ACC112 (cell line): ENCODE measurements around the gene INTS2.
"Not testable (repeated sequence)": the region's sequence is repeated elsewhere in the genome, so short reads cannot be mapped to it uniquely, and the experiment has no call there.

ENCODE experiments used
- H2AFZ ChIP-seq: fragments of 200-600 bp; sonication (generic); one replicate; pipeline ENCODE4 v1.6.0; 2017; ENCODE audit warnings: antibody characterized with exemption, low read length; ENCODE audit not compliant: unreplicated experiment
- H3K27ac ChIP-seq: fragments of 200-600 bp; sonication (generic); 2 replicates; pipeline ENCODE4 v1.5.1; 2014; ENCODE audit warnings: low read depth, mild to moderate bottlenecking, antibody characterized with exemption, low read length, moderate library complexity
- H3K27me3 ChIP-seq: fragments of 200-600 bp; sonication (generic); 2 replicates; pipeline ENCODE4 v1.6.1; 2014; ENCODE audit warnings: mild to moderate bottlenecking, antibody characterized with exemption, low read length, moderate library complexity, mixed read lengths; ENCODE audit not compliant: insufficient read depth
- H3K36me3 ChIP-seq: fragments of 200-600 bp; sonication (generic); 2 replicates; pipeline ENCODE4 v1.6.1; 2016; ENCODE audit warnings: mild to moderate bottlenecking, antibody characterized with exemption, low read length, moderate library complexity, mixed read lengths; ENCODE audit not compliant: insufficient read depth
- H3K4me1 ChIP-seq: fragments of 200-600 bp; sonication (generic); one replicate; pipeline ENCODE4 v1.6.1; 2016; ENCODE audit warnings: low read length, mixed read lengths; ENCODE audit not compliant: insufficient read depth, unreplicated experiment, control insufficient read depth
- H3K4me3 ChIP-seq: fragments of 200-600 bp; sonication (generic); 2 replicates; pipeline ENCODE4 v1.5.1; 2014; ENCODE audit warnings: mild to moderate bottlenecking, low read depth, low read length
- H3K79me2 ChIP-seq: fragments of 200-600 bp; sonication (generic); one replicate; pipeline ENCODE4 v1.6.0; 2016; ENCODE audit warnings: low read length; ENCODE audit not compliant: control insufficient read depth, unreplicated experiment, insufficient read depth

Gene INTS2

GRCh38 chr17:61895391-61895790, 32.4 kb downstream of the INTS2 start:
- no peak overlapping the region for H3K27ac ChIP-seq
- no peak overlapping the region for H3K4me3 ChIP-seq
- no peaks in the 10 kb centered on the region for H3K79me2 ChIP-seq
- H2AFZ ChIP-seq = no peak overlapping the region
- no peaks in the 10 kb centered on the region for H3K4me1 ChIP-seq
- peaks cover 14% of the 10 kb centered on the region; the same call in 1 of the 2 replicates for H3K36me3 ChIP-seq
- no peaks in the 10 kb centered on the region for H3K27me3 ChIP-seq

GRCh38 chr17:61894310-61894709, 33.5 kb downstream of the INTS2 start:
- H3K4me3 ChIP-seq, H3K4me1 ChIP-seq, H3K36me3 ChIP-seq, H3K27me3 ChIP-seq, H3K79me2 ChIP-seq, H2AFZ ChIP-seq, H3K27ac ChIP-seq: not testable (repeated sequence)

GRCh38 chr17:61887733-61888132, 40.0 kb downstream of the INTS2 start:
- not testable (repeated sequence) for H3K4me3 ChIP-seq, H3K27ac ChIP-seq, H3K27me3 ChIP-seq, H3K4me1 ChIP-seq, H3K79me2 ChIP-seq, H2AFZ ChIP-seq
- peaks cover 11% of the 10 kb centered on the region for H3K36me3 ChIP-seq

GRCh38 chr17:61885865-61886264, 41.9 kb downstream of the INTS2 start:
- H3K79me2 ChIP-seq, H3K4me3 ChIP-seq, H3K27me3 ChIP-seq, H3K27ac ChIP-seq, H3K4me1 ChIP-seq, H2AFZ ChIP-seq: not testable (repeated sequence)
- peaks cover 11% of the 10 kb centered on the region for H3K36me3 ChIP-seq

- no peaks in the 10 kb centered on the region for H3K27me3 ChIP-seq
- H3K36me3 ChIP-seq = peaks cover 11% of the 10 kb centered on the region
- no peaks in the 10 kb centered on the region for H3K79me2 ChIP-seq
Measured at GRCh38 chr17:61884864-61885263, 42.9 kb downstream of the INTS2 start.

GRCh38 chr17:61880589-61881102, 47.1 kb downstream of the INTS2 start:
- Histone ChIP-seq H3K4me1 (no peaks in the 10 kb centered on the region), H3K79me2 (no peaks in the 10 kb centered on the region), H3K27ac (no peak overlapping the region), H2AFZ (no peak overlapping the region), H3K36me3 (no peaks in the 10 kb centered on the region; the same call in 1 of the 2 replicates), H3K27me3 (no peaks in the 10 kb centered on the region), H3K4me3 (no peak overlapping the region)

More at GRCh38 chr17:61884864-61885263, 42.9 kb downstream of the INTS2 start:
- Histone ChIP-seq H3K4me1 (no peaks in the 10 kb centered on the region), H2AFZ (no peak overlapping the region), H3K27ac (no peak overlapping the region), H3K4me3 (no peak overlapping the region)

- Histone ChIP-seq H2AFZ (no peak overlapping the region), H3K79me2 (no peaks in the 10 kb centered on the region), H3K4me1 (no peaks in the 10 kb centered on the region), H3K27ac (no peak overlapping the region), H3K4me3 (no peak overlapping the region), H3K27me3 (no peaks in the 10 kb centered on the region), H3K36me3 (no peaks in the 10 kb centered on the region; the same call in 1 of the 2 replicates)
Measured at GRCh38 chr17:61878984-61879612, 48.7 kb downstream of the INTS2 start.

GRCh38 chr17:61878520-61878919, 49.3 kb downstream of the INTS2 start:
- H3K27ac ChIP-seq = no peak overlapping the region
- no peak overlapping the region for H3K4me3 ChIP-seq
- H3K4me1 ChIP-seq = no peaks in the 10 kb centered on the region
- H3K79me2 ChIP-seq = no peaks in the 10 kb centered on the region
- no peaks in the 10 kb centered on the region; the same call in 1 of the 2 replicates for H3K36me3 ChIP-seq
- no peaks in the 10 kb centered on the region for H3K27me3 ChIP-seq
- H2AFZ ChIP-seq = no peak overlapping the region

GRCh38 chr17:61877837-61878236, 49.9 kb downstream of the INTS2 start:
- no peaks in the 10 kb centered on the region for H3K27me3 ChIP-seq
- H3K4me3 ChIP-seq = no peak overlapping the region
- no peaks in the 10 kb centered on the region for H3K79me2 ChIP-seq
- H3K4me1 ChIP-seq = no peaks in the 10 kb centered on the region
- no peak overlapping the region for H3K27ac ChIP-seq
- no peaks in the 10 kb centered on the region; the same call in 1 of the 2 replicates for H3K36me3 ChIP-seq
- no peak overlapping the region for H2AFZ ChIP-seq

GRCh38 chr17:61875804-61876203, 52.0 kb downstream of the INTS2 start:
- no peak overlapping the region for H2AFZ ChIP-seq
- H3K79me2 ChIP-seq = no peaks in the 10 kb centered on the region
- no peak overlapping the region for H3K27ac ChIP-seq
- no peaks in the 10 kb centered on the region for H3K36me3 ChIP-seq
- H3K4me1 ChIP-seq = no peaks in the 10 kb centered on the region
- H3K4me3 ChIP-seq = no peak overlapping the region
- H3K27me3 ChIP-seq = no peaks in the 10 kb centered on the region

- Histone ChIP-seq H3K4me3 (no peak overlapping the region), H3K79me2 (no peaks in the 10 kb centered on the region), H2AFZ (no peak overlapping the region), H3K4me1 (no peaks in the 10 kb centered on the region), H3K27me3 (no peaks in the 10 kb centered on the region), H3K36me3 (no peaks in the 10 kb centered on the region), H3K27ac (no peak overlapping the region)
Measured at GRCh38 chr17:61875285-61875684, 52.5 kb downstream of the INTS2 start.
